Activated B cell treated with CpG ODN at 0.5 μM for 24 hours (primary cell): ENCODE results near the gene GALR3. TPM values are rescaled to one million over a fixed set of nuclear protein-coding genes. Genes with fewer than 3 reads are reported as not detected.

ENCODE experiments used
- ATAC-seq: fragments of 200-7000 bp; cut with Tn5 transposase; one replicate; pipeline ENCODE4 v1.10.0; 2021; ENCODE audit warnings: low read depth, mild to moderate bottlenecking, moderate library complexity
- CTCF ChIA-PET: fragments of 350-600 bp; sonication (Branson Sonifier 250); formaldehyde crosslinking; loops from one replicate; lab custom pipeline; 2021; ENCODE audit warnings: antibody characterized with exemption; lab: Charles Lee
- POLR2A ChIA-PET: fragments of 350-600 bp; sonication (Branson Sonifier 250); formaldehyde crosslinking; loops from one replicate; lab custom pipeline; 2021; ENCODE audit warnings: antibody characterized with exemption; lab: Charles Lee
- DNase-seq: peaks from one replicate; pipeline ENCODE4 v3.0.0; 2022
- H3K27ac Mint-ChIP-seq: one replicate; pipeline ENCODE4 v1.8.0; 2020; ENCODE audit warnings: mixed read lengths
- H3K27me3 Mint-ChIP-seq: one replicate; pipeline ENCODE4 v1.8.0; 2021; ENCODE audit warnings: mixed read lengths
- H3K36me3 Mint-ChIP-seq: one replicate; pipeline ENCODE4 v1.8.0; 2021; ENCODE audit warnings: low read depth, mixed read lengths
- H3K4me1 Mint-ChIP-seq: one replicate; pipeline ENCODE4 v1.8.0; 2021; ENCODE audit warnings: mixed read lengths
- H3K4me3 Mint-ChIP-seq: one replicate; pipeline ENCODE4 v1.8.0; 2020; ENCODE audit warnings: mild to moderate bottlenecking, mixed read lengths
- H3K9me3 Mint-ChIP-seq: one replicate; pipeline ENCODE4 v1.8.0; 2020; ENCODE audit warnings: mixed read lengths
- intact Hi-C: fragments of 100-400 bp; cut with micrococcal nuclease; formaldehyde crosslinking; loops from one replicate; pipeline ENCODE4 v1.15.1; 2024
- total RNA-seq: library from RNA; stranded (reverse); gene quantifications from 2 replicates; pipeline ENCODE4 v1.2.3, GENCODE V29; 2022
- TF ChIP-seq, protein P1 (sequence below): fragments of 200-600 bp; IDR thresholded peaks from one replicate; pipeline ENCODE4 v1.8.0; 2022; ENCODE audit warnings: antibody characterized with exemption, mild to moderate bottlenecking

The GALR3 gene
- total RNA-seq, 1 donor from 2014 or later: not detected

DNA sequence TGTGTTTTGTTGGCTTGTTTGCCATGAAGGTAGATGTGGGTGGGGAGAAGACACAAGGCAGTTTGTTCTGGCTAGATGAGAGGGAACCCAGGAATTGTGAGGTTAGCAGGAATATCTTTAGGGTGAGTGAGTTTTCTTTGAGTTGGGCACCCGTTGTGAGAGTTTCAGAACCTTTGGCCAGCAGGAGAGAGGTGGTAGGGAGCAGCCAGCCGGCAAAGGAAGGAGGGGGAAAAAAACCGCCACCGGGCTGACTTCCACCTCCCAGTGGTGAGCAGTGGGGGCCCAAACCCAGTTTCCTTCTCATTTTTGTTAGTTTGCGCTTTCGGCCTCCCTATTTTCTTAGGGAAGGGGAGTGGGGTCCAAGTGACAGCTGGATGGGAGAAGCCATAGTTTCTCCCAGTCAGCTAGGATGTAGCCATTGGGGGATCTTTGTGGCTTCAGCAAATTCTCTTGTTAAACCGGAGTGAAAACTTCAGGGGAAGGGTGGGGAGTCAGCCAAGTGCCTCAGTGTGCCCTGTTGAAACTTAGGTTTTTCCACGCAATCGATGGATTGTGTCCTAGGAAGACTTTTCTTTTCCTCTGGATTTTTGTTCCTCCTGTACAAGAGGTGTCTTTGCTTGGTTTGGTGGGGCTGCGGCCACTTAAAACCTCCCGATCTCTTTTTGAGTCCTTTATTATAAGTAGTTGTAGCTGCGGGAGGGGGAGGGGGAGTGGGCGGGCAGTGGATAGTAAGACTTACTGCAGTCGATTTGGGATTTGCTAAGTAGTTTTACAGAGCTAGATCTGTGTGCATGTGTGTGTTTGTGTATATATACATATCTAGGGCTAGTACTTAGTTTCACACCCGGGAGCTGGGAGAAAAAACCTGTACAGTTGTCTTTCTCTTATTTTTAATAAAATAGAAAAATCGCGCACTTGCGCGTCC lies 16.5 kb upstream of the GALR3 start:
- intact Hi-C loops: loop anchor here (1.0 to 2.0 kb wide), 4 partner anchors 12 to 197 kb away; partner anchors contain the start of gene ANKRD54
- CTCF ChIA-PET: interaction anchor here (1.6 to 3.6 kb wide), 2 partner anchors 12 to 198 kb away, joined by 5 to 21 read pairs; partner anchors contain the start of gene GGA1
- no peak for ATAC-seq
- Mint-ChIP-seq H3K27me3 (peaks cover 46% of the 10 kb centered on the region), H3K36me3 (no peaks in the 10 kb centered on the region), H3K27ac (peak overlapping the region; percentile 19), H3K4me1 (peaks cover 47% of the 10 kb centered on the region), H3K9me3 (no peaks in the 10 kb centered on the region), H3K4me3 (peak overlapping the region; percentile 70)
- TF ChIP-seq, protein P1, sequence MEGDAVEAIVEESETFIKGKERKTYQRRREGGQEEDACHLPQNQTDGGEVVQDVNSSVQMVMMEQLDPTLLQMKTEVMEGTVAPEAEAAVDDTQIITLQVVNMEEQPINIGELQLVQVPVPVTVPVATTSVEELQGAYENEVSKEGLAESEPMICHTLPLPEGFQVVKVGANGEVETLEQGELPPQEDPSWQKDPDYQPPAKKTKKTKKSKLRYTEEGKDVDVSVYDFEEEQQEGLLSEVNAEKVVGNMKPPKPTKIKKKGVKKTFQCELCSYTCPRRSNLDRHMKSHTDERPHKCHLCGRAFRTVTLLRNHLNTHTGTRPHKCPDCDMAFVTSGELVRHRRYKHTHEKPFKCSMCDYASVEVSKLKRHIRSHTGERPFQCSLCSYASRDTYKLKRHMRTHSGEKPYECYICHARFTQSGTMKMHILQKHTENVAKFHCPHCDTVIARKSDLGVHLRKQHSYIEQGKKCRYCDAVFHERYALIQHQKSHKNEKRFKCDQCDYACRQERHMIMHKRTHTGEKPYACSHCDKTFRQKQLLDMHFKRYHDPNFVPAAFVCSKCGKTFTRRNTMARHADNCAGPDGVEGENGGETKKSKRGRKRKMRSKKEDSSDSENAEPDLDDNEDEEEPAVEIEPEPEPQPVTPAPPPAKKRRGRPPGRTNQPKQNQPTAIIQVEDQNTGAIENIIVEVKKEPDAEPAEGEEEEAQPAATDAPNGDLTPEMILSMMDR: no peak
- DNase-seq: no peak
- POLR2A ChIA-PET: interaction anchor here (0.7 to 1.6 kb wide), 3 partner anchors 37 to 397 kb away, joined by 3 to 12 read pairs (median 4); partner anchors contain the start of gene ANKRD54

DNA sequence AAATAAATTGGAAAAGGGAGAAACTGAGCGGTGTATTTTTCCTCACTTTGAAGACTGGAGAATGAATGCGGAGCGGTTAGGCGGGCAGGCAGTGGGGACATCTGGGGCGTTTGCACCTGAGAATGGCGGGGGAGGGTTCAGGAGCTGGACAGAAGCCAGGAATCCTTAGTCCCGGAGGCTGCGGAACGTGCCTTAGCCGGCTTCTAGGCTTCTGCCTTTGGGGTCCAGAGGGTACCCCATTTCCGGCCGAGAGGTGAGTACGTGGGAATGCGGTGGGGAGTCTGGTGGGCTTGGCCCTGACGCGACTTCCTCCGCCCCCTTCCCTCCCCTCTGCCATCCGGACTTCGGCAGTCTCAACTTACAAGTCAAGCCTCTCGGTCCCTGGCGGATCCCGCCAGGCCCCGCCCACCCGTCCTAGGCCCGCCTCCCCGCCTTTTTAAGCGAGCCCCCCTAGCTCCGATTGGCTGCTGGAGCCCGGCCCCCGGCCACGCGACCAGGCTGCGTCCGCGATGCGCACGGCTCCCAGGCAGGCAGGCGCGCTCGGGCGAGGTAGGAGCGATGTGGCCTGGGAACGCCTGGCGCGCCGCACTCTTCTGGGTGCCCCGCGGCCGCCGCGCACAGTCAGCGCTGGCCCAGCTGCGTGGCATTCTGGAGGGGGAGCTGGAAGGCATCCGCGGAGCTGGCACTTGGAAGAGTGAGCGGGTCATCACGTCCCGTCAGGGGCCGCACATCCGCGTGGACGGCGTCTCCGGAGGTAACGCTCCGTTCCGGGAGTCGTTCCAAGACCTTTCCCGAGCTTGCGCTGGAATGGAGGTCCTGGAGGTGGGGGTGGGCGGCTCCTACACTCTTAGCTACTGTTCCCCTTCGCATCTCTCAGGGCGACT lies 15.5 kb upstream of the GALR3 start, which contains the start of gene GCAT:
Gene GCAT (plus strand): TSS at position 525 of the 884 bp plus-strand sequence. CDS start 34 bp downstream, at position 559.
- ChIA-PET POLR2A (interaction anchor here (0.7 to 1.6 kb wide), 5 partner anchors 11 to 396 kb away, joined by 3 to 12 read pairs (median 4); partner anchors contain the start of gene ANKRD54), CTCF (interaction anchor here (1.3 to 3.6 kb wide), 3 partner anchors 11 to 199 kb away, joined by 3 to 21 read pairs (median 5); partner anchors contain the start of gene GGA1)
- Mint-ChIP-seq H3K4me1 (peaks cover 43% of the 10 kb centered on the region), H3K27me3 (peaks cover 46% of the 10 kb centered on the region), H3K9me3 (no peaks in the 10 kb centered on the region), H3K27ac (no peak within 1 kb of the TSS), H3K36me3 (no peaks in the 10 kb centered on the region), H3K4me3 (peak within 1 kb of the TSS; percentile 70)
- intact Hi-C loops: loop anchor here (1.0 to 2.0 kb wide), 4 partner anchors 11 to 198 kb away; partner anchors contain the start of gene ANKRD54
- DNase-seq (peak; percentile 73), ATAC-seq (peak; percentile 98)
- TF ChIP-seq, protein P1: no peak

DNA sequence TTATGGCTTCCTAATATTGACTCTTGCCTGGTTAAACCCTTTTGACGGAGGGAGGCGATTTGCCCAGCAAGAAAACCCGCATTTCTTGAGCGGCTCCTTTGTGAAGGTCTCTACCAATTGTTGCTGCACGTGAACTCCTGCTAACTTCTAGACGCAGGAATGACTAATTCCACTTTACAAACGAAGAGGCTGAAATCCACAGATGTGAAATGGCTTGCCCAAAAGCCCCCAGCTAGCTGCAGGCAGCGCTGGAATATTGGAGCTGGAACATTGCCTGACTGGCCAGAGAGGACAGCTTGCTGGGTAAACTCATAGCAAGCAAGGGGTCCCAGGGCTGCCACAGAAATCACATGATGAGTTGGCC lies 14.9 kb upstream of the GALR3 start:
- ChIA-PET POLR2A (interaction anchor here (0.8 to 1.6 kb wide), 3 partner anchors 10 to 40 kb away, joined by 3 to 12 read pairs (median 4); partner anchors contain the start of gene ANKRD54), CTCF (interaction anchor here (1.3 to 3.6 kb wide), 3 partner anchors 10 to 200 kb away, joined by 3 to 21 read pairs (median 5); partner anchors contain the start of gene GGA1)
- intact Hi-C loops: no loop called here
- no peaks in the 10 kb centered on the region for H3K36me3 Mint-ChIP-seq
- TF ChIP-seq, protein P1: no peak
- H3K27me3 Mint-ChIP-seq: peaks cover 43% of the 10 kb centered on the region
- H3K9me3 Mint-ChIP-seq: no peaks in the 10 kb centered on the region
- no peak for ATAC-seq
- H3K27ac Mint-ChIP-seq: no peak overlapping the region
- H3K4me3 Mint-ChIP-seq: peak overlapping the region; percentile 70
- H3K4me1 Mint-ChIP-seq: peaks cover 37% of the 10 kb centered on the region
- no peak for DNase-seq

DNA sequence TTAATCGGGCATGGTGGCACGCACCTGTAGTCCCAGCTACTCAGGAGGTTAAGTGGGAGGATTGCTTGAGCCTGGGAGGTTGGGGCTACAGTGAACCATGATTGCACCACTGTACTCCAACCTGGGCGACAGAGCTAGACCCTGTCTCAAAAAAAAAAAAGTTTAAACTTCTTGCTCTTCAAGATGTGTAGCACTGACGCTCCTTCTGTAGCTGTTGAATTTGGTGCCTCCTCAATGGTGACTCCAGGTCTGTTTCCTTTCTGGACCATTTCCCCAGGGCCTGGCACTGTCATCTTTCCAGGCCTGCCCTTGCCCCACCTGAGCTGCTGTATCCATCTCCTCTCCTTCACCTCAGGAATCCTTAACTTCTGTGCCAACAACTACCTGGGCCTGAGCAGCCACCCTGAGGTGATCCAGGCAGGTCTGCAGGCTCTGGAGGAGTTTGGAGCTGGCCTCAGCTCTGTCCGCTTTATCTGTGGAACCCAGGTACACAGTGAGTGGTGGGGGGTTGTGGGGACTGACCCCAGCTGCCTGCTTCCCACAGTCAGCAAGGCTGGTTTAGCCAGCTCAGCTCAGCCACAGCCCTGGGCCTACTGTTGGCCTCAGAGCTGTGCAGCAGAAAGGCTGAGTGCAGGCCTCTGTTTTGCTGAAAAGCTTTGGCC lies 13.4 kb upstream of the GALR3 start:
- Mint-ChIP-seq H3K27me3 (peaks cover 33% of the 10 kb centered on the region), H3K27ac (no peak overlapping the region), H3K4me3 (no peak overlapping the region), H3K36me3 (no peaks in the 10 kb centered on the region), H3K9me3 (no peaks in the 10 kb centered on the region), H3K4me1 (peaks cover 29% of the 10 kb centered on the region)
- CTCF ChIA-PET: interaction anchor here (1.1 to 3.6 kb wide), 2 partner anchors 9 to 167 kb away, joined by 3 to 21 read pairs; no protein-coding TSS in a partner anchor
- POLR2A ChIA-PET: interaction anchor here (0.5 kb wide), 1 partner anchor 136 kb away, joined by 4 read pairs; no protein-coding TSS in a partner anchor
- intact Hi-C loops: no loop called here
- TF ChIP-seq, protein P1: no peak
- ATAC-seq (no peak), DNase-seq (no peak)
